Endothelial cell of umbilical vein (primary cell): ENCODE measurements around the gene DCC.

Experiments
- EZH2 ChIP-seq: IDR thresholded peaks from 2 replicates; pipeline ENCODE4 v1.6.1; 2012; ENCODE audit warnings: borderline replicate concordance, low read depth, mild to moderate bottlenecking, moderate library complexity, low read length, inconsistent platforms; ENCODE audit not compliant: severe bottlenecking
- FOS ChIP-seq: IDR thresholded peaks from 2 replicates; pipeline ENCODE4 v1.6.1; 2011; ENCODE audit warnings: mild to moderate bottlenecking, low read length, moderate library complexity, borderline replicate concordance; ENCODE audit not compliant: insufficient read depth
- JUN ChIP-seq: IDR thresholded peaks from 2 replicates; pipeline ENCODE4 v1.6.1; 2011; ENCODE audit warnings: borderline replicate concordance, low read depth; ENCODE audit not compliant: insufficient read length, insufficient read depth
- MYC ChIP-seq: IDR thresholded peaks from one replicate; pipeline ENCODE4 v1.6.1; 2011; ENCODE audit warnings: mild to moderate bottlenecking, low read depth, low read length
- POLR2A ChIP-seq: IDR thresholded peaks from 2 replicates; pipeline ENCODE4 v1.6.1; 2012; ENCODE audit warnings: low read depth, mild to moderate bottlenecking, control low read depth, low read length
- POLR2AphosphoS5 ChIP-seq: IDR thresholded peaks from 2 replicates; pipeline ENCODE4 v1.6.1; 2012; ENCODE audit warnings: low read depth, mild to moderate bottlenecking, control low read depth, low read length, moderate library complexity; ENCODE audit not compliant: insufficient read depth
- TF ChIP-seq, protein P1 (sequence below), 2 donors: IDR thresholded peaks; 1 replicate in 1 of 2; 2 replicates in 1 of 2; pipeline ENCODE4 v1.5.1; 2011; ENCODE audit warnings: low read length in 2 of 2, mild to moderate bottlenecking in 2 of 2, moderate library complexity in 2 of 2, control low read depth in 1 of 2, inconsistent platforms in 1 of 2, low read depth in 1 of 2; ENCODE audit not compliant: insufficient read depth in 1 of 2; ENCODE audit errors: extremely low read depth in 1 of 2
- TF ChIP-seq, protein P2 (sequence below): IDR thresholded peaks from 2 replicates; pipeline ENCODE4 v1.6.1; 2011; ENCODE audit not compliant: insufficient read depth, insufficient read length

DNA sequence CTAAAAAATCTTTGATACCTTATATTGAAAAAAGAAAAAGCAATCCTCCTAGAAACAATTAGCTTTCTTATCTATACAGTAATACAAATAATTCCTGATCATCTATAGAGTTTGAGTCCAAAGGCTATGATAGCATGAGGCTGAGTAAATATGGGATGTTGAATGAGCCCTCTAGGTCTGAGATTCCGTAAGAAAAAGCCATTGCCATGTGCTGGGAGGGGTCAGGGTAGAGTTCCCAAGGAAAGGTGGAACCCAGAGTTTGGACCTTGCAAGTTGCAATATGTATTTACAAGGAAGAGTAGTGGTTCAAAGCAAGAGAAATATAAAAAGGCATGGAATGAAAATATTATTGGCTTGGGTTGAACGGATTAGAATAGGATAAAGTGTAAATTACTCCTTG is 178.1 kb downstream of the DCC start:
- TF ChIP-seq, protein P1, sequence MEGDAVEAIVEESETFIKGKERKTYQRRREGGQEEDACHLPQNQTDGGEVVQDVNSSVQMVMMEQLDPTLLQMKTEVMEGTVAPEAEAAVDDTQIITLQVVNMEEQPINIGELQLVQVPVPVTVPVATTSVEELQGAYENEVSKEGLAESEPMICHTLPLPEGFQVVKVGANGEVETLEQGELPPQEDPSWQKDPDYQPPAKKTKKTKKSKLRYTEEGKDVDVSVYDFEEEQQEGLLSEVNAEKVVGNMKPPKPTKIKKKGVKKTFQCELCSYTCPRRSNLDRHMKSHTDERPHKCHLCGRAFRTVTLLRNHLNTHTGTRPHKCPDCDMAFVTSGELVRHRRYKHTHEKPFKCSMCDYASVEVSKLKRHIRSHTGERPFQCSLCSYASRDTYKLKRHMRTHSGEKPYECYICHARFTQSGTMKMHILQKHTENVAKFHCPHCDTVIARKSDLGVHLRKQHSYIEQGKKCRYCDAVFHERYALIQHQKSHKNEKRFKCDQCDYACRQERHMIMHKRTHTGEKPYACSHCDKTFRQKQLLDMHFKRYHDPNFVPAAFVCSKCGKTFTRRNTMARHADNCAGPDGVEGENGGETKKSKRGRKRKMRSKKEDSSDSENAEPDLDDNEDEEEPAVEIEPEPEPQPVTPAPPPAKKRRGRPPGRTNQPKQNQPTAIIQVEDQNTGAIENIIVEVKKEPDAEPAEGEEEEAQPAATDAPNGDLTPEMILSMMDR (IDR thresholded peaks at IDR 0.05; ENCODE audit: extremely low read depth in 1 of 2, insufficient read depth in 1 of 2, low read depth in 1 of 2, low read length in 2 of 2) = no peak
- no peak for TF ChIP-seq EZH2
- no peak for TF ChIP-seq MYC
- TF ChIP-seq POLR2AphosphoS5 = no peak
- TF ChIP-seq POLR2A = no peak
- no peak for TF ChIP-seq FOS
- TF ChIP-seq, protein P2, sequence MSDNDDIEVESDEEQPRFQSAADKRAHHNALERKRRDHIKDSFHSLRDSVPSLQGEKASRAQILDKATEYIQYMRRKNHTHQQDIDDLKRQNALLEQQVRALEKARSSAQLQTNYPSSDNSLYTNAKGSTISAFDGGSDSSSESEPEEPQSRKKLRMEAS = no peak
- no peak for TF ChIP-seq JUN
